Activated T-cell treated with anti-CD3 and anti-CD28 coated beads for 24 hours (primary cell): ENCODE data around the gene NSMF.
"Not testable (repeated sequence)": the region's sequence is repeated elsewhere in the genome, so short reads cannot be mapped to it uniquely, and the experiment has no call there.

Experiments
- DNase-seq: peaks from one replicate; pipeline ENCODE4 v3.0.0-alpha.2; 2020; ENCODE audit warnings: low read depth

NSMF gene

GRCh38 chr9:137412431-137412830, 46.7 kb downstream of the NSMF start:
- no peak for DNase-seq

DNA sequence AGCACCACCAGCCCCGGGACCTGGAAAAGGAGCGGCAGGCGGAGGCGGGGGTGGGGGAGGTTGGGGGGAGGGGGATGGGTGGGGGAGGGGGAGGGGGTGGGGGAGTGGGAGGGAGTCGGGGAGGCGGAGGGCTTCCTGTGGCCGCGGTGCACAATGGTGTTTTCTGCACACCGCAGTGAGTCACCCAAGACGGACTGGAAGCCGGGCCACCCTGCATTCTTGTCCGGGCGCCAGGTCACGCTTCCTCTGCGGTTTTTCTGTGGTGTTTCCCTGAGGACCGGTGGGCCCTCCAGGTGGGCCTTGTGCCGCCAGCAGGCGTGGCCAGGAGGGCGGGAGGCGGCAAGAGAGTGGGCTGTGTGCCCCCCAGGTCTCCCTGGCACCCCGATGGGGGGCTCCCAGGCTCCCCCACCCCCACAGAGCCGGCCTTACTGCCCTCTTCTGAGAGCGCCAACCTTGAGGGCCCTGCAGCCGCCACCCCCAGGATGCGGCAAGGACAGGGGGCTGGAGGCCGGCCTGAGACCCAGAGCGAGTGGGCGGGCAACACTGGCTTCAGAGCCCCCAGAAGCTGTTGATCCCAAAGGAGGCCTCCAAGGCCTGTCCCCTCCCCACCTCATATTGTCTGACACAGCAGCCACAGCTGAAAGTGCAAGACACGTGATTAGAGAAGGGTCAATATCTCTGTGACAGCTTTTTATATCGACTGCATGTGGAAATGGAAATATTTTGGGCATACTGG, 47.3 kb downstream of the NSMF start:
- DNase-seq: no peak

DNA sequence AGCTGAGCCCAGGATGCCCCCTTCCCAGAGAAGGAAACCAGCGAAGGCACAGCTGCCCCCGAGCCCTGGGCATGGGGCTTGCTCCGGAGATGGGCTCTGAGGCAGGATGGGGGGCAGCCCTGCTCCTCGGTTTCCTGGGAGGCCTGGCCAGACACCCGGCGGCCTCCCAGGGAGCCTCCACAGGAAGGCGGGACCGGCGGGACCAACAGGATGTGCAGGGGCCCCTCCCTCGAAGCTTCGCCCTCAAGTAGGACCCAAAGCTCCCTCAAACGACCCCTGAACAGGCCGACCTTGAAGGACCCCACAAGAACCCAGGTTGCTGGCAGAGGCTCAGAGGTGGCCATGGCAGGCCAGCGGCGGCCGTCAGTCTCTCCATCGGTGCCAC, 47.9 kb downstream of the NSMF start:
- no peak for DNase-seq

DNA sequence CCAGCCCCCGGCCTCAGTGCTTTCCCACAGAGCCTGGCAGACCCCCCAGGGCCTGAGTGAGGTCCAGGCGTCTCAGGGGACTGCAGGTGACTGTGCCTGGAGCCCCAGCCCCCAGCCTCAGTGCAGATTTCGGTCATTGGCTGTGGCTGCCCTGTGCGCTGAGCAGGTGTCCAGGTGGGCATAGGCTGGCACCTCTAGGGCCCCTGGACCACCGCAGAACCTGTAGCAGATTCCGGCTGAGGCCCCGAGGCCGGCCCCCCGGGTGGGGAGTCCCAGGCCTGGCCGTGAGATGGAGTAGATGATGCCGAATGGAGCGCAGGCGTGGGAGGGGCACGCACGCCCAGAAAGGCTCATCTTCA, 48.3 kb downstream of the NSMF start:
- no peak for DNase-seq

- not testable (repeated sequence) for DNase-seq
Measured at GRCh38 chr9:137410236-137410890, 48.8 kb downstream of the NSMF start.

DNA sequence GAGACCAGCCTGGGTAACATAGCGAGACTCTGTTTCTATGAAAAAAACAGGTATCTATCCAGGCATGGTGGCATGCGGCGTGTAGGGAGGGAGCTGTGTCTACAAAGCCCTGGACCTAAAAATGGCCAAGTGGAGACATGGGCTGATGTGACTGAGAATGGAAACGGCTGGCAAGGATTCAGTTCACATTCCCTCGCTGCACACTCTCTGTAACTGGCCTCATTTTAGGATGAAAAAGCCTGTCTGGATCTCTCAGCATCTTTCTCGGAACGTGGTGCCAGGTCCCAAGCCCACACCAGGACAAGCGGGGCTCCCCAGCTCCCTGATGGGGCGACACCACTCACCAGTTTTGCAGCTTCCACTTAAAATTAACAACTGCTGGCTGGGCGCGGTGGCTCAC, 49.6 kb downstream of the NSMF start:
- no peak for DNase-seq

GRCh38 chr9:137408651-137409405, 50.3 kb downstream of the NSMF start:
- no peak for DNase-seq

- DNase-seq: no peak
Measured at GRCh38 chr9:137407590-137408300, 51.4 kb downstream of the NSMF start.

DNA sequence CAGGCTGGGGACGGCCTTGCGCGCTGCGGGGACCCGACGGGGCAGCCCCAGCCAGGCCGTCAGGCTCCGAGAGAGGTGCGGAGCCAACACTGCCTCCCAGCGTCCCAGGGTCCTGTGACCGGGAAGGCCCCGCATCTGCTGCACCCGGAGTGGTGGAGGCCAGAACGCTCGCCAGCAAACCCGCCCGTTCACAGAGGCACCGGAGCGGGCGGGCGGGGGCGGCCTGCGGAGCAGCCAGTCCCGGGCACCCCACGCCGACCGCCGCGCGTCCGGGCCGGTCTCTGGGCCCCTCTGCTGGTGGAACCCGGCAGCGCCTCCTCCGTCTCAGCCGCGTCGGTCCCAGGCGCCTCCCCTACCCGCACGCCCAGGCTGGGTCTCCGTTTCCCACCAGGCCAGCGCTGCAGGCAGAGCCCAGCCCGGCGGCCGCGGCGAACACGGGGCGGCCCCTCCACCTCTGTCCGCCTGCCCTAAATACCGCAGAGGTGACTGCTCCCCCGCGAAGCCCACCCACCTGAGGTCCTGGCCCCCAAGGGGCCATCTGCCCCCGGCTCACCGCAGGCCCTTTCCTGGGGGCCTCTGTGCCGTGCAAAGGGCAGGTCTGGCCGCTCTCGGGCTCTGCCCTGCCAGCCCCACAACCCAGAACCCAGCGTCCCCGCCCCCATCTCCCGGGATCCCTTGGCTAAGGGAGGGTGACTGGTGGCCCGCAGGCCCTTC, 52.1 kb downstream of the NSMF start:
- DNase-seq: peak; percentile 46

DNA sequence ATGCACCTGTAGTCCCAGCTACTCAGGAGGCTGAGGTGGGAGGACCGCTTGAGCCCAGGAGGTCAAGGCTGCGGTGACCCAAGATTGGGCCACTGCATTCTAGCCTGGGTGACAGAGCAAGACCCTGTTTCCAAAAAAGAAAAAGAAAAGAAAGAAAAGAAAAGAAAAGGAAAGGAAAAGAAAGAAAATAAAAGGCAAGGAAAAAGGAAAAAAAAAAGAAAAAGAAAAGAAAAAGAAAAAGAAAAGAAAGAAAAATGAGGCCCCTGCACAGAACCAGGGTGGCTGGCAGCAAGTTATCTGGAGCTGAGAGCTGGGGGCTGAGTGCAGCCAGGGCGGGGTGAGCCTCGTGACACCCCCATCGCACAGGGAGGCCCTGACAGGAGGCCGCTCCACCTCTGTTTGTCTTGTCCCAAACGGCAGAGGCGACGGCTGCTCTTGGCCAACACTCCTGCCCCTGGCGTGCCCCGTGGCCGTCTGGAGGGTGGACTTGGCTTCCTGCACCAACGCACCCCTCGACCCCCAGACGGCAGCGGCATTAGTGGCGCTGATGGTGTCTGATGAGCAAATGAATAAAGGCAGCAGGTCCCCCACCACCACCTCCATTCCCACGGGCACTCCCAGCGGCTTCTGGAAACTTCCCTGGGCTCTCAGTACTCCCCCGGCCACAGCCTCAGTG, 52.9 kb downstream of the NSMF start:
- DNase-seq: no peak

- DNase-seq: no peak
Measured at GRCh38 chr9:137405677-137406081, 53.5 kb downstream of the NSMF start.

DNA sequence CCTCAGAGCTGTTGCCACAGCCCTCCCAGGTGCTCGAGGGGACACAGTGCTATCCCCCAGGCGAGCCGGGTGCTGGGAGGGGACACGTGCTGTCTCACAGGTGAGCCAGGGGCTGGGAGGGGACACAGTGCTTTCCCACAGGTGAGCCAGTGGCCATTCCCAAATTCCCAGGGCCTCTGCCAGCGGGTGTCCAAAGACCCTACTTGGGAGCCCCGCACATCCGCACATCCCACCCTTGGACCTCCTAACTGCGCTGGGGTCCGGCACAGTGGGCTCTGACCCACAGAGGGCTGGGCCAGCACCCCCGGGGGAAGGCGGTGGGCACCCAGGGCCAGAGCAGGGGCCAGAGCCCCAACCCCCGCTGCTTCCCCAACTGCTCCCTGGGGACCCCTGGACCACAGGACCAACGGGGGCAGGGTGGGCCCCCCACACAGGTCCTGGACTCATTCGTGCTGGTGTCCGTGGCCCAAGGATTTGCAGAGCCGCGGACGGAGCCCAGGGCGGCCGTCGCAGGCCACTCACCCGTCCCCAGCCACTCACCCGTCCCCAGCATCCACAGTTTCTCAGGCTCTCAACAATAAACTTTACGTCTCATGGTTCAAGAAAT, 54.1 kb downstream of the NSMF start:
- no peak for DNase-seq

GRCh38 chr9:137403269-137403668, 55.9 kb downstream of the NSMF start:
- no peak for DNase-seq

DNA sequence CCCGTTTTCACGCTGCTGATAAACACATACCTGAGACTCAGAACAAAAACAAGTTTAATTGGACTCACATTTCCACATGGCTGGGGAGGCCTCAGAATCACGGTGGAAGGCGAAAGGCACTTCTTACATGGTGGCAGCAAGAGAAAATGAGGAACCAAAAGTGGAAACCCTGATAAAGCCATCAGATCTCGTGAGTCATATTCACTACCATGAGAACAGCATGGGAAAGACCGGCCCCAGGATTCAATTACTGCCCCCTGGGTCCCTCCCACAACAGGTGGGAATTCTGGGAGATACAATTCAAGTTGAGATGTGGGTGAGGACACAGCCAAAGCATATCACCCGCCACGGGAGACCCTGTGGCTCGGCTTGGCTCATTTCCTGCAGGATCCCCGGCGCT, 56.4 kb downstream of the NSMF start:
- no peak for DNase-seq

DNA sequence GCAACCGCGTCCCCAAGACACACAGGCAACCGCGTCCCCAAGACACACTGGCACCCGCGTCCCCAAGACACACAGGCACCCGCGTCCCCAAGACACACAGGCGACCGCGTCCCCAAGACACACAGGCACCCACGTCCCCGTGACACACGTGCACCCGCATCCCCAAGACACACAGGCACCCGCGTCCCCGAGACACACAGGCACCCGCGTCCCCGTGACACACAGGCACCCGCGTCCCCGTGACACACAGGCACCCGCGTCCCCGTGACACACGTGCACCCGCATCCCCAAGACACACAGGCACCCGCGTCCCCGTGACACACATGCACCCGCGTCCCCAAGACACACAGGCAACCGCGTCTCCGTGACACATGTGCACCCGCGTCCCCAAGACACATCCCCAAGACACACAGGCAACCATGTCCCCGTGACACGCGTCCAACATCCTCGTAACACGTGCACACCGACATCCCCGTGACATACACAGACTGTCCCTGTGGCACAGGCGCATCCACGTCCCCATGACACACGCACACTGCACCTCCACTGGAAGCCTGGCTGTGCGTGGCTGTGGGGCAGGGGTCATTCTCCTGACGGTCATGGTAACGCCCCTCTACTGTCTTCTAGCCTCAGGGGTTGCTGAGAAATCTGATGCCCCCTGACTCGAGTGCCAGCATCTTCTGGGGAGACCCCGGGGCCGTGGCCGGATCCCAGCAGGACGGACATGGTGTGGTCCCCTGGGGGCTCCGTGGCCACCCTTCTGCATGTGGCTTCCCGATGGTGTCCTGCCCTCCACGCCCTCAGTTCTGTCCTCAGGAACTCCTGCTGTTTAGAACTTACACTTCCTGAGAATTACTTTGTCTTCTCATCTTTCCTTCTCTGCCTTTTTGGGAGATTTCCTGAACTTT, 60.3 kb downstream of the NSMF start:
- DNase-seq: no peak

GRCh38 chr9:137397675-137398423, 61.3 kb downstream of the NSMF start:
- peak; percentile 15 for DNase-seq
